HEK293T (cell line): ENCODE data around the gene BRINP1.

Experiments used
- FOXA1 ChIP-seq: fragments of 450-650 bp; IDR thresholded peaks from 2 replicates; pipeline ENCODE4 v1.6.1; 2016; ENCODE audit warnings: mild to moderate bottlenecking
- FOXM1 ChIP-seq: fragments of 450-650 bp; IDR thresholded peaks from 2 replicates; pipeline ENCODE4 v1.6.1; 2017; ENCODE audit warnings: mild to moderate bottlenecking, borderline replicate concordance
- LEF1 ChIP-seq: fragments of 450-650 bp; IDR thresholded peaks from 2 replicates; pipeline ENCODE4 v1.6.1; 2017; ENCODE audit warnings: mild to moderate bottlenecking, borderline replicate concordance
- SP1 ChIP-seq: fragments of 450-650 bp; IDR thresholded peaks from 2 replicates; pipeline ENCODE4 v1.6.1; 2017
- ZNF384 ChIP-seq: fragments of 450-650 bp; IDR thresholded peaks from 2 replicates; pipeline ENCODE4 v1.6.1; 2016

GRCh38 chr9:119181561-119181960, 187.7 kb downstream of the BRINP1 start:
- no peak for TF ChIP-seq ZNF384
- no peak for TF ChIP-seq LEF1
- TF ChIP-seq SP1: no peak
- no peak for TF ChIP-seq FOXM1
- no peak for TF ChIP-seq FOXA1
